ENCODE results near the gene PDLIM5. TPM values are rescaled to one million over a fixed set of nuclear protein-coding genes. Genes with fewer than 3 reads are reported as not detected.

Gene PDLIM5
- total RNA-seq, 2 donors from 2014 or later: 626 to 644 TPM

DNA sequence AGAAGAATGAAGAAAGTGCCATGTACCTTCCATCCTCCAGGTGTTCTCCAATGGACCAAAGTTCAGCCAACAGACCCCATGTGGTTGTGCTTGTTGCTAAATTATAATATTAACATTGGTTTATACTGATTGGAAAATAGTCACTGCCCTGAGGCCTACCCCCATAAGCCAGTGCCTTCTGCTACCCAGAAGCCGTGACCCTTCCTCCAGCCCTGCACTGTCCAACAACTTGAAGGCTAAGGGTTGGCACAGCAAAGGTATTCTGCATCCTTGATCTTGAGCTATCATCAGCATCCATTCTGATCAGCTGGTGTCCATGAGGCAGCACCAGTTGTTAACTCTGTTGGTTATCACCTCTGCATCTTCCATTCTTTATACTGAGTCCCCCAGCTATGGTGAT lies 239.8 kb downstream of the PDLIM5 start:
- DNase-seq (no peak), ATAC-seq (no peak)
- intact Hi-C loops (cut with DNase I): no loop called here

DNA sequence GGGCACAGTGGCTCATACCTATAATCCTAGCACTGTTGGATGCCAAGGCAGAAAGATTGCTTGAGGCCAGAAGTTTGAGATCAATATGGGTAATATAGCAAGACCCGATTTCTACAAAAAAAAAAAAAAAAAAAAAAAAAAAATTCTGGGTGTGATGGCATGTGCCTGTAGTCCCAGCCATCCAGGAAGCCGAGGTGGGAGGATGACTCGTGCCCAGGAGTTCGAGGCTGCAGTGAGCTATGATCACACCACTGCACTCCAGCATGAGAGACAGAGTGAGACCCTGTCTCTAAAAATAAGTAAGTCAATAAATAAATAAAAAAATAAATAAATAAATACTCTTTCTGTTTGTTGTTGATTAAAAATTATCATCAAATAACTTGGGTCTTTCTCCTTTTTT lies 243.6 kb downstream of the PDLIM5 start:
- DNase-seq (no peak), ATAC-seq (no peak)
- intact Hi-C loops (cut with DNase I): no loop called here

DNA sequence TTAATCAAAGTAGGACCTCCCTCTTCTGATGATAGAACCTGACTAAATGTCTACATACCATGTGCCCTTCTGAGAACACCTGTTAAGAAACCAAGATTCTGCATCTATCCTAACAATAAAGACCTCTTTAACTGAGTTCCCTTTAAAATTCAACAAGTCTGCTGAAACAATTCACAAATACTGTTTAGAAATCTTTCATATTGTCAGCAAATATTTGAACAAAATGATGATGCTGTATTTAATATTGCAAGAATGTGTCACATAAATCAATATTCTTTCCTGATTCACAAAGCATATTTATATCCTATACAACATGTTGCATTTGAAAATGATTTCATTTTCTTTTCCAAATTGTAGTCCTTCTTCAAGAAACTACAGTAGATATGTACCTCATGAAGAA lies 246.4 kb downstream of the PDLIM5 start:
- intact Hi-C loops (cut with DNase I): no loop called here
- DNase-seq (no peak), ATAC-seq (no peak)

DNA sequence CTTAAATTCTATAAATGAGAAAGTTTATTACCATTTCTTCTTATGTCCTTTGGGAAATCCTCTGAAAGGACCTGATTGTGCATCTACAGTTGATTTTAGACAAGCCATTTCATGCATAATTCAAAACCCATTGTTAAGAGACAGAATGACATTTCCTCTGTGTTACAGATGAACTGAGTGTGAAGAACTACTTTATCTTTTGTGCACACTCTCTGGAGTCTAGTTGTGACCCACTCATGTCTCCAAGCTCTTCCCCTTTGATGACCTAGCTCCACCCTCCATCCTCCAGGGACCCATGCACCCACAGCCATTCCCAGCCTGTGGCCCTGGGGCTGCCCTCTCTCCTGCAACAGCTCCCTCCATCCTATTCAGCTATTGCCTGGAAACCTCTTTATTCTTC lies 248.6 kb downstream of the PDLIM5 start:
- ATAC-seq (no peak), DNase-seq (no peak)

DNA sequence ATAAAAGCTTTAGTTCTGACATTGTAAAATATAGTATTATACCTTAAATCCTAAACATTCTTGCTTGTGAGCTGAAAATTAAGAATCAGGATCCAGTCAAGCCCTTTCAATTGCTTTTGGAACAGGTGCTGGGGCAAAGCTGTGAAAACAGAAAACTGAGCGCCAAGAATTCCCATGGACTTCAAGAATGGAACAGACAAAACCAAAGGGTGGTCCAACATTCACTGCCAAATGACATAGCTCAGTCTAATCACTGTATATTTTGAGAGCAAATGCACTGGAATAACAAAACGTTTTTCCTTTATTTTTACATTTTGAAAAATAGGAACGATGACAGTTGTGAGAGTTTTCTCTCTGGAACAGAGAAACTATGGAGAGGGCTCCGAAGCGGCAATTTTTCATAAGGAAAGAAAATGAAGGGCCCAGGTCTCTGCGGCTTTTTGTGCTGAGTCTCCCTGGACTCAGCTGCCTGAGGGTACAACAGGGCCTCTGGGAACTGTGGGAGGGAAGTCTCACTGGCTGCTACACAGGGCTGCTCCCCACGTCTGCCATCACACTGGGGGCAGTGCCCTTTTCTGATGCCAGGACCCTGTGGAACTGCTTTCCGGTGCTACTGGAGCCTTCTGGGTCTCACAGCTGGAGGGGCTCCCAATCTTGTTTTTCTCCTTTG lies 250.0 kb downstream of the PDLIM5 start:
- DNase-seq: no peak
- ATAC-seq: no peak
- intact Hi-C loops (cut with DNase I): no loop called here

More for the DNA sequence above, 248.6 kb downstream of the PDLIM5 start:
- intact Hi-C loops (cut with DNase I): no loop called here

DNA sequence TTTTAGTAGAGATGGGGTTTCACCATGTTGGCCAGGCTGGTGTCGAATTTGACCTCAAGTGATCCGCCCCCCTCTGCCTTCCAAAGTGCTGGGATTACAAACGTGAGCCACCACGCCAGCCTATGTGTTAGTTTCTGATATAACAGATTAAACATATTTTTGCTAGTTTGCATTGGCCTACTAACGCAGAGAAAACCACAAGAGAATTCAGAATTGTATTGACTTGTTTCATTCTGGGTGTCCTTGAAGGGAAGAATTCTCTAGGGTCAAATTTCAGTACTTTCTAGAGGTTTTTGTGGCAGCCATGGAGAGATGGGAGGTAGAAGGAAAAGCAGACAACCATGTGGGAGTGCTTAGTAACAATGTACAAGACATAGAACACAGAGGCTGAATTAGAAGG lies 259.9 kb downstream of the PDLIM5 start:
- no peak for DNase-seq
- intact Hi-C loops (cut with DNase I): no loop called here
- no peak for ATAC-seq

DNA sequence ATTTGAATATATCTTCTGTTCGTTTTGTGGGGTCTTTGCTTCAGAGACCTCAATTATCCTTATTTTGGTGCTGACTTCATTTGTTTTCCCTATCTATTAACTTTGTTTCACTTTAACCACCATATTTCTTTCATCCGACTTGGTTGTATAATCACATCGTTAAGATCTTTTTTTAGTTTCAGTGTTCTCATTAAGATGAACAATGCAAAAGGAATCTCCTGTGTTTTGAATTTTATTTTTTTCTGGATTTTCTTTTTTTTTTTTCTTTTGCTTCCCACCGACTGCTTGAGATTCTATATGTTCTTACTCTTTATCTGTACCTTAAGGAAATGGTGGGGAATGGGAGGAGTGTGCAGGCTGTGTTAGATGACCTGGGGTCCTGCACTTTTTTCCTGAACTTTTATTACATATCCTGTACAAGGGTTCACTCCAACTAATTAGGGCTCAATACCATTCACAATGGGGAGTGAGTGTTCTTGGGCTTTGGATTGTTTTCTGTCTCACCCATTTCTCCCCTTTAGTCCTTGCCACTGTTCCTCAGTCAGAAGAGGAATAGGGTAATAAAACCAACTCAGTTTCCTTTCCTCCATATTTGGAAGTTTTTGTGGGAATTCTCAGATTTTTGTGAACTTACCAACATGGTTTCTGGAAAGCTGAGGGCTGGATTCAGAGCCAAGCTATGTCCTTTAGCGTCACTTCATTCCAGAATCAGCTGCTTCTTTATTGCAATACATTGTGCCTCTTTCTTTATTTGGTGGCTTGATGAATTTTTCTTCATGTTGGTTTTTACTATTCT lies 262.8 kb downstream of the PDLIM5 start:
- ATAC-seq (no peak), DNase-seq (no peak)
- intact Hi-C loops (cut with DNase I): no loop called here

DNA sequence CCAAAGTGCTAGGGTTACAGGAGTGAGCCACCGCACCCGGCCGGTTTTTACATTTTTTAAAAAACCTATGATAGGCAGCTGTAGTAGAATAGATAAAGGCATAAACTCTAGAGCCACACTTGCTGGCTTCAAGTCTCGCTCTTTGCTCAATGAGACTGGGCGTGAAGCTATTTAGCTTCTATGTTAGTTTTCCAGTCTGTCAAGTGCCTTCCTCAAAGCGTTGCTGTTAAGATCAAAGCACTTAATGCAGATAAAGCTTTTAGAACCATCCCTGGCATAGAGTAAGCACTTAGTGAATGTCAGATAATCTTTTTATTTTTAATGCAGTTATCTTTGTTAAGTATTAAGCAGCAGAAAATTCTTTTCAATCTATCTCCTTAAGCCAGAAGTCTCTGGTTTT lies 264.0 kb downstream of the PDLIM5 start:
- DNase-seq (no peak), ATAC-seq (peak in 1 of 2 donors; percentile 49)
- intact Hi-C loops (cut with DNase I): no loop called here

Other genes with a start within 250 kb of the PDLIM5 start
- gene SMARCAD1, start 244.1 kb upstream of the PDLIM5 start, total RNA-seq: 10 to 100 TPM; 12.2 to 13.8 TPM
- gene HPGDS, start 109.1 kb upstream of the PDLIM5 start, total RNA-seq: 1 to 10 TPM; 2.0 to 6.4 TPM